ENCODE measurements around the gene TANGO6. TPM values are rescaled to one million over a fixed set of nuclear protein-coding genes. Genes with fewer than 3 reads are reported as not detected.

TANGO6 gene
- total RNA-seq, 1 donor from 2014 or later: 21.1 TPM

DNA sequence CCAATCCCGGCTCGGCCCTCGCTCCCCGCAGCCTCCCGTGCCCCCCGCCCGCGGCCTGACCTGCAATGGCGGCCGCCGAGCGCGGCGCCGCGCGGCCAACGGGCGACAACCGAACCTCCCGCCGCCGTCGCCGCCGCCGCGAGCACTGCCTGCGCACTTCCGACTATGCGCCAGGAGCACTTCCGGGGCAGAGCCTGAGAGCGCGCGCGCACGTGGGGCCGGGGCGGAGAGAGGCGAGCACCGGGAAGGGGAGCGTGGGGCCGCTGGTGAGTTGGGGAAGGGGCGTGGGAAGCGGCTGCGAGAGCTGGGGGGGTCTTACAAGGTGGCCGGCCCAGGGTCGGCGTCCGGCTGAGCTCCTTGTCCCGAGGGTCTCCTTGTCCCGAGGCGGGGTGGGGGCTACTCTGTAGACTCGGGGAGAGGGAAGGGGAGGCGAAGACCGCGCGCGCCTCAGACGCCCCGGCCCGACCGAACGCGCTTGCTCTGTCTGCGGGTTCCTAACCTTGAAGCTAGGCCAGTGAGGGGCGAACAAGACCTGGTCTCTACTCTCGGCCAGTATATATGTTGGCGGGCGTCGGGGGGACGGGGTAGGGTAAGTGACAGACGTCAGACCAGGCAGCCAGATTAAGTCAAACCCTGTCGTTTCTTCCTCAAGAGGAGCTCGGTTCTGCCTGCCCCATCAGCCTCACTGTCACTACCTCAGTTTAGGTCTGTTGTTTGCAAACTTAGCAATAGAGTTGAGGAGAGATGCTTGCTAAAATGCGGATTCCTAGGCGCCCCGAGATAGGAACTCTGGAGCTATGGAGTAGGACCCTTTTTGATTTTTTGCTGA, 289.3 kb downstream of the TANGO6 start, which contains the start of the genes CHTF8 and UTP4:
TSS of gene CHTF8 (minus strand) at position 165 of the 829 bp plus-strand sequence. CDS start 11,130 bp downstream, outside the sequence.
TSS of gene UTP4 (plus strand) at position 226 of the 829 bp plus-strand sequence. CDS start 811 bp downstream, outside the sequence.
- H3K27me3 Mint-ChIP-seq (ENCODE audit: low read depth): no peaks in the 10 kb centered on the region
- H3K27ac Mint-ChIP-seq (ENCODE audit: unreplicated experiment): peak within 1 kb of the TSS; percentile 96
- peaks cover 16% of the 10 kb centered on the region for H3K36me3 Mint-ChIP-seq (ENCODE audit: low read depth)
- DNase-seq (ENCODE audit: low read depth, low spot score): peak; percentile 79
- no peak for TF ChIP-seq CTCF (conservative IDR thresholded peaks at IDR 0.05)
- H3K4me3 Mint-ChIP-seq: peak within 1 kb of the TSS; percentile 99
- peaks cover 51% of the 10 kb centered on the region for H3K4me1 Mint-ChIP-seq
- H3K9me3 Mint-ChIP-seq: no peaks in the 10 kb centered on the region

DNA sequence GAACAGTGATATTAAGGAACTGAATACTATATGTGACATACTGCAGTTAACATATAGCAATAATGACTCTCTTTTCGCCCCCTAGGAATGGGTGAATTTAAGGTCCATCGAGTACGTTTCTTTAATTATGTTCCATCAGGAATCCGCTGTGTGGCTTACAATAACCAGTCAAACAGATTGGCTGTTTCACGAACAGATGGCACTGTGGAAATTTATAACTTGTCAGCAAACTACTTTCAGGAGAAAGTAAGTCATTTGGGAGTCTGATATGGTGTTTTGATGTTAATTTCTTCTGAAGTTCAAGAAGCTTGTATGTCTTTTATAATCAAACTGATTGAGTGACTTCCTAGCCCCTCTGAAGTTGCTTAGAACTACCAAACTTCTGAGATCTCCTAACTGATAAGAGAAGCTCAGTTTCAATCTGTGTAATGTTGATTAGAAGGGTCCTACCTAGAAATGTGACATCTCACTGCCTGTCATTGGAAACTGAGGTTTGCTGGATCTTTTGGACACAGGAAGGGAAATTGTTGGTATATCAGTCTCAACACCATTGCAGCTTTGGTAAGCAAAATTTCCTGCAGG, 290.1 kb downstream of the TANGO6 start:
- Mint-ChIP-seq H3K27ac (ENCODE audit: unreplicated experiment) (no peak overlapping the region), H3K4me3 (peak overlapping the region; percentile 97), H3K36me3 (ENCODE audit: low read depth) (peaks cover 18% of the 10 kb centered on the region), H3K27me3 (ENCODE audit: low read depth) (no peaks in the 10 kb centered on the region), H3K4me1 (peaks cover 48% of the 10 kb centered on the region), H3K9me3 (no peaks in the 10 kb centered on the region)
- DNase-seq (ENCODE audit: low read depth, low spot score): no peak
- no peak for TF ChIP-seq CTCF (conservative IDR thresholded peaks at IDR 0.05)

Other genes with a start within 250 kb of the TANGO6 start
- 4.2 and 4.3 TPM in 2 replicates for gene CDH3, start 198.2 kb upstream of the TANGO6 start, total RNA-seq
- 0.48 and 1.1 TPM in 2 replicates for gene CDH1, start 106.2 kb upstream of the TANGO6 start, total RNA-seq

Data from neural crest cell (in vitro differentiated cells).